ENCODE results near the gene WWP2. TPM values are rescaled to one million over a fixed set of nuclear protein-coding genes. Genes with fewer than 3 reads are reported as not detected.

The WWP2 gene
- total RNA-seq, 4 donors from 2014 or later, result 24.8 to 43.0 (median 30.1) TPM

GRCh38 chr16:69860233-69861231 lies 98.4 kb downstream of the WWP2 start:
- TF ChIP-seq, protein P1, sequence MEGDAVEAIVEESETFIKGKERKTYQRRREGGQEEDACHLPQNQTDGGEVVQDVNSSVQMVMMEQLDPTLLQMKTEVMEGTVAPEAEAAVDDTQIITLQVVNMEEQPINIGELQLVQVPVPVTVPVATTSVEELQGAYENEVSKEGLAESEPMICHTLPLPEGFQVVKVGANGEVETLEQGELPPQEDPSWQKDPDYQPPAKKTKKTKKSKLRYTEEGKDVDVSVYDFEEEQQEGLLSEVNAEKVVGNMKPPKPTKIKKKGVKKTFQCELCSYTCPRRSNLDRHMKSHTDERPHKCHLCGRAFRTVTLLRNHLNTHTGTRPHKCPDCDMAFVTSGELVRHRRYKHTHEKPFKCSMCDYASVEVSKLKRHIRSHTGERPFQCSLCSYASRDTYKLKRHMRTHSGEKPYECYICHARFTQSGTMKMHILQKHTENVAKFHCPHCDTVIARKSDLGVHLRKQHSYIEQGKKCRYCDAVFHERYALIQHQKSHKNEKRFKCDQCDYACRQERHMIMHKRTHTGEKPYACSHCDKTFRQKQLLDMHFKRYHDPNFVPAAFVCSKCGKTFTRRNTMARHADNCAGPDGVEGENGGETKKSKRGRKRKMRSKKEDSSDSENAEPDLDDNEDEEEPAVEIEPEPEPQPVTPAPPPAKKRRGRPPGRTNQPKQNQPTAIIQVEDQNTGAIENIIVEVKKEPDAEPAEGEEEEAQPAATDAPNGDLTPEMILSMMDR (IDR thresholded peaks at IDR 0.05), result no peak
- DNase-seq (ENCODE audit: low spot score) (no peak), ATAC-seq (ENCODE audit: low FRiP score) (no peak)

DNA sequence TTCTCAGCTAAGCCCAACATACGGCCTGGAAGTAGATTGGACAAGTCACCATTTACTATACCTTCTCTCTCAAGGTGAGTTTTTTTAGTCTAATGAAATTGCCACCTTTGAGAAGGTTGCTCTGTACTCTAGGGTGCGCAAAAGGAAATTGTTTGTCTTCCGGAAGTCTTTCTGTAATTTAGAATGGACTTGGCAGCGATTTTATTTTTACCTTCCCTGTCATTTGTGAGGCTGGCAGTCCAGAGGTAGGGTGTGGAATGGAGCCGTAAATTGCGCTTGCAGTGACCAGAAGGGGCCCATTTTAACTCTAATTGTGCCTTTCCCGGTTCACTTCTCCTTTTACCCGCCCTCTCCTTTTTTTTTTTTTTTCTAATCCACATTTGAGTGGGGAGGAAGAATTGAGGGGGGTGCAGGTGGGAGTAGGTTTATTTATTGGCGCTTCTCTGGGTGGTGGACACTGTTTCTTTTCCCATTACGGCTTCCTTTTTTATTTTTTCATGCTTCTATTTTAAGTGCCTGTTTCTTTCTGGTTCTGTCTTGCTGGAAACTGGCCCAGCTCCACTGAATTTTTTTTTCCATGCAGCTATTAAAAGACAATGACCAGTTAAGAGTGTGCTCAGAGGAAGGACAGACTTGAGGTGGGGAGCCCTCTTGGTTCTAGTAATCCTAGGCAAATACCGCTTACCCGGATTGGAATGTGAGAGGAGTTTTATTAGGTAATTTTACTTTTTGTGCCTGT lies 99.3 kb downstream of the WWP2 start:
- TF ChIP-seq, protein P1 (IDR thresholded peaks at IDR 0.05), result no peak
- ATAC-seq (ENCODE audit: low FRiP score) (no peak), DNase-seq (ENCODE audit: low spot score) (no peak)

DNA sequence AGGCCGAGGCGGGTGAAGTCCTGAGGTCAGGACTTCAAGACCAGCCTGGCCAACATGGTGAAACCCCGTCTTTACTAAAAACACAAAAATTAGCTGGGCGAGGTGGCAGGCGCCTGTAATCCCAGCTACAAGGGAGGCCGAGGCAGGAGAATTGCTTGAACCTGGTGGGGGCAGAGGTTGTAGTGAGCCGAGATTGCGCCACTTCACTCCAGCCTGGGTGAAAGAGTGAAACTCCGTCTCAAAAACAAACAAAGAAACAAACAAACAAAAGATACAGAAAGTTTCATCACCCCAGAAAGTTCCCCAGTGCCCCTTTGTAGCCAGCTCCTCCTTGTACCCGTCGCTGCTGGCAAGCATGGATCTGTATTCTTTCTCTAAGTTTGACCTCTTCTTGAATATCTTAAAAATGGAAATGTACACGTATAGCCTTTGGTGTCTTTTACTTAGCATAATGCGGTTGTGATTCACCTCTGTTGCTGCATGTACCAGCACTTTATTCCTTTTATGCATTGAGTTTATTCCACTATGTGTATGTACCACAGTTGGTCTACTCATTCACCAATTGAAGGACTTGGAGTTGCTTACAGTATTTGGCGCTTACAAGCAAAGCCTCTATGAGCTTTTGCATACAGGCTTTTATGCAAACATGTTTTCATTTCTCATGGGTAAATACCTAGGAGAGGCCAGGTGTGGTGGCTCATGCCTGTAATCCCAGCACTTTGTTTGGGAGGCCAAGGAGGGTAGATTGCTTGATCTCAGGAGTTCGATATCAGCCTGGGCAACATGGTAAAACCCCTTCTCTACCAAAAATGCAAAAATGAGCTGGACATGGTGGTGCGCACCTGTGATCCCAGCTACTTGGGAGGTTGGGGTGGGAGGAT lies 101.5 kb downstream of the WWP2 start:
- ATAC-seq (ENCODE audit: low FRiP score) (no peak), DNase-seq (ENCODE audit: low spot score) (no peak)
- TF ChIP-seq, protein P1 (IDR thresholded peaks at IDR 0.05), result no peak

GRCh38 chr16:69865701-69866100 lies 103.6 kb downstream of the WWP2 start:
- ATAC-seq (ENCODE audit: low FRiP score), result no peak
- TF ChIP-seq, protein P1 (IDR thresholded peaks at IDR 0.05), result no peak
- no peak for DNase-seq (ENCODE audit: low spot score)

GRCh38 chr16:69867784-69868560 lies 105.8 kb downstream of the WWP2 start:
- no peak for DNase-seq (ENCODE audit: low spot score)
- no peak for ATAC-seq (ENCODE audit: low FRiP score)
- TF ChIP-seq, protein P1 (IDR thresholded peaks at IDR 0.05), result no peak

- TF ChIP-seq, protein P1 (IDR thresholded peaks at IDR 0.05), result no peak
- no peak for ATAC-seq (ENCODE audit: low FRiP score)
- no peak for DNase-seq (ENCODE audit: low spot score)
Observed at GRCh38 chr16:69870761-69871160, 108.6 kb downstream of the WWP2 start.

All from omental fat pad (tissue), 4 donors.